Gastrocnemius medialis (tissue), 4 donors: Measurements from ENCODE around the gene RPL38.

Source experiments
- POLR2A ChIP-seq, 2 donors: fragments of 450-650 bp; IDR thresholded peaks; one replicate each; pipeline ENCODE4 v1.6.1; 2017; ENCODE audit warnings: antibody characterized with exemption in 2 of 2, mild to moderate bottlenecking in 2 of 2, moderate library complexity in 2 of 2
- TF ChIP-seq, protein P1 (sequence below), 5 experiments: fragments of 450-650 bp in 3 of 5; fragments of 200-600 bp in 2 of 5; sonication (generic) in 2 of 5; IDR thresholded peaks in 4 of 5; conservative IDR thresholded peaks in 1 of 5; 1 replicate in 4 of 5; 2 replicates in 1 of 5; pipeline ENCODE4 v1.5.1; 2016 to 2019; ENCODE audit warnings: antibody characterized with exemption in 5 of 5, mild to moderate bottlenecking in 3 of 5, moderate library complexity in 3 of 5

DNA sequence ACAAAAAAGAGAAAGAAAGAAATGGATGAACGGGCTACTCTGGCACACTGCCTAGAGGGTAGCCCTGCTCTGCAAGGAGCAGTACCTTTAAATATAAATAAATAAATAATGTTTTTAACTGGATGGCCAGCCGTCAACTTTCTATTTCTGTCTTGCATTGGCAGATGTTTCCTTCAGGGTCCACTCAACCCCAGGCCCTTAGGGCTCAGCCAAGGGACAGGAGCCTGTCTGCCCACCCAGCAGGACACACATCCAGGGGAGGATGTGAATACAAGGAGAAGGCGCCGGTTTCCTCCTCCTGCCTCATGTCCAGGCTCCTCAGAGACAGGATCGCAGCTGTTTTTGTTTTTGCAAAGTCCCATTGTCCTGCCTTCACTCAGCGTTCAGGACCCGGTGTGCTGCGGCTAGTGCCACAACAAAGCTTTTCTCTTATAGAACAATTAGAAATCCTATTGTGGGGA, 32.5 kb downstream of the RPL38 start:
- TF ChIP-seq, protein P1, sequence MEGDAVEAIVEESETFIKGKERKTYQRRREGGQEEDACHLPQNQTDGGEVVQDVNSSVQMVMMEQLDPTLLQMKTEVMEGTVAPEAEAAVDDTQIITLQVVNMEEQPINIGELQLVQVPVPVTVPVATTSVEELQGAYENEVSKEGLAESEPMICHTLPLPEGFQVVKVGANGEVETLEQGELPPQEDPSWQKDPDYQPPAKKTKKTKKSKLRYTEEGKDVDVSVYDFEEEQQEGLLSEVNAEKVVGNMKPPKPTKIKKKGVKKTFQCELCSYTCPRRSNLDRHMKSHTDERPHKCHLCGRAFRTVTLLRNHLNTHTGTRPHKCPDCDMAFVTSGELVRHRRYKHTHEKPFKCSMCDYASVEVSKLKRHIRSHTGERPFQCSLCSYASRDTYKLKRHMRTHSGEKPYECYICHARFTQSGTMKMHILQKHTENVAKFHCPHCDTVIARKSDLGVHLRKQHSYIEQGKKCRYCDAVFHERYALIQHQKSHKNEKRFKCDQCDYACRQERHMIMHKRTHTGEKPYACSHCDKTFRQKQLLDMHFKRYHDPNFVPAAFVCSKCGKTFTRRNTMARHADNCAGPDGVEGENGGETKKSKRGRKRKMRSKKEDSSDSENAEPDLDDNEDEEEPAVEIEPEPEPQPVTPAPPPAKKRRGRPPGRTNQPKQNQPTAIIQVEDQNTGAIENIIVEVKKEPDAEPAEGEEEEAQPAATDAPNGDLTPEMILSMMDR (IDR thresholded peaks at IDR 0.05 in 4 of 5, conservative IDR thresholded peaks at IDR 0.05 in 1 of 5), result no peak
- no peak for TF ChIP-seq POLR2A (IDR thresholded peaks at IDR 0.05)
